HG03103 (cell line): ENCODE results near the gene GPA33.

Experiments
- ATAC-seq: cut with Tn5 transposase; IDR thresholded peaks from one replicate; pipeline ENCODE4 v1.9.1; 2021; ENCODE audit warnings: low read depth; ENCODE audit not compliant: unreplicated experiment

GPA33 gene

GRCh38 chr1:167088746-167089417 is 1.3 kb downstream of the GPA33 start:
- ATAC-seq: no peak

GRCh38 chr1:167086768-167087167 is 3.4 kb downstream of the GPA33 start:
- ATAC-seq: no peak

- no peak for ATAC-seq
Measured at GRCh38 chr1:167086033-167086432, 4.1 kb downstream of the GPA33 start.

GRCh38 chr1:167084757-167085156 is 5.4 kb downstream of the GPA33 start:
- no peak for ATAC-seq

- ATAC-seq: no peak
Measured at GRCh38 chr1:167083871-167084270, 6.3 kb downstream of the GPA33 start.

GRCh38 chr1:167083066-167083665 is 7.0 kb downstream of the GPA33 start:
- no peak for ATAC-seq

GRCh38 chr1:167082511-167083027 is 7.6 kb downstream of the GPA33 start:
- no peak for ATAC-seq

GRCh38 chr1:167081594-167082156 is 8.5 kb downstream of the GPA33 start:
- no peak for ATAC-seq

- ATAC-seq: no peak
Measured at GRCh38 chr1:167077868-167078210, 12.3 kb downstream of the GPA33 start.

GRCh38 chr1:167077128-167077867 is 12.9 kb downstream of the GPA33 start:
- ATAC-seq: no peak

- no peak for ATAC-seq
Measured at GRCh38 chr1:167076136-167076710, 14.0 kb downstream of the GPA33 start.

- ATAC-seq: no peak
Measured at GRCh38 chr1:167071286-167071685, 18.9 kb downstream of the GPA33 start.

GRCh38 chr1:167068761-167069160 is 21.4 kb downstream of the GPA33 start:
- ATAC-seq: no peak

- no peak for ATAC-seq
Measured at GRCh38 chr1:167067904-167068303, 22.3 kb downstream of the GPA33 start.

GRCh38 chr1:167066333-167067122 is 23.6 kb downstream of the GPA33 start:
- peak; percentile 64 for ATAC-seq

- ATAC-seq: no peak
Measured at GRCh38 chr1:167065471-167065870, 24.7 kb downstream of the GPA33 start.

- no peak for ATAC-seq
Measured at GRCh38 chr1:167064621-167065020, 25.6 kb downstream of the GPA33 start.

- ATAC-seq: no peak
Measured at GRCh38 chr1:167061073-167061464, 29.1 kb downstream of the GPA33 start.

GRCh38 chr1:167060141-167061072 is 29.8 kb downstream of the GPA33 start:
- no peak for ATAC-seq
